Measurements from ENCODE around the gene SH3BGRL3.
A peak's percentile ranks its signal among the peaks of the same experiment; 100 is the strongest.
"Not testable (repeated sequence)": the region's sequence is repeated elsewhere in the genome, so short reads cannot be mapped to it uniquely, and the experiment has no call there.

Gene SH3BGRL3

GRCh38 chr1:26290122-26290881, 10.4 kb downstream of the SH3BGRL3 start:
- DNase-seq (ENCODE audit: low read depth in 2 of 3, low spot score in 1 of 3): no peak

GRCh38 chr1:26290882-26291261, 11.0 kb downstream of the SH3BGRL3 start:
- DNase-seq (ENCODE audit: low read depth in 2 of 3, low spot score in 1 of 3): no peak

- no peak for DNase-seq (ENCODE audit: low read depth in 2 of 3, low spot score in 1 of 3)
Measured at GRCh38 chr1:26291433-26291832, 11.5 kb downstream of the SH3BGRL3 start.

GRCh38 chr1:26291939-26292338, 12.1 kb downstream of the SH3BGRL3 start:
- no peak for DNase-seq (ENCODE audit: low read depth in 2 of 3, low spot score in 1 of 3)

GRCh38 chr1:26292735-26293134, 12.8 kb downstream of the SH3BGRL3 start:
- not testable (repeated sequence) for DNase-seq (ENCODE audit: low read depth in 2 of 3, low spot score in 1 of 3)

- no peak for DNase-seq (ENCODE audit: low read depth in 2 of 3, low spot score in 1 of 3)
Measured at GRCh38 chr1:26293911-26294463, 14.1 kb downstream of the SH3BGRL3 start.

- DNase-seq (ENCODE audit: low read depth in 2 of 3, low spot score in 1 of 3): no peak
Measured at GRCh38 chr1:26295194-26296138, 15.6 kb downstream of the SH3BGRL3 start.

- DNase-seq (ENCODE audit: low read depth in 2 of 3, low spot score in 1 of 3): no peak
Measured at GRCh38 chr1:26296340-26297056, 16.6 kb downstream of the SH3BGRL3 start.

- no peak for DNase-seq (ENCODE audit: low read depth in 2 of 3, low spot score in 1 of 3)
Measured at GRCh38 chr1:26297057-26297790, 17.3 kb downstream of the SH3BGRL3 start.

- no peak for DNase-seq (ENCODE audit: low read depth in 2 of 3, low spot score in 1 of 3)
Measured at GRCh38 chr1:26297791-26298124, 17.9 kb downstream of the SH3BGRL3 start.

GRCh38 chr1:26300578-26301275, 20.8 kb downstream of the SH3BGRL3 start:
- no peak for DNase-seq (ENCODE audit: low read depth in 2 of 3, low spot score in 1 of 3)

- no peak for DNase-seq (ENCODE audit: low read depth in 2 of 3, low spot score in 1 of 3)
Measured at GRCh38 chr1:26302733-26303405, 23.0 kb downstream of the SH3BGRL3 start.

GRCh38 chr1:26305667-26306289, 25.9 kb downstream of the SH3BGRL3 start:
- no peak for DNase-seq (ENCODE audit: low read depth in 2 of 3, low spot score in 1 of 3)

- DNase-seq (ENCODE audit: low read depth in 2 of 3, low spot score in 1 of 3): peak; percentile 89 to 91 (median 90)
Measured at GRCh38 chr1:26306290-26307229, 26.7 kb downstream of the SH3BGRL3 start, which contains the start of gene UBXN11. Gene UBXN11, minus strand, starts transcription at chr1:26306636. Its CDS starts 3,753 bp downstream, at chr1:26302883.

GRCh38 chr1:26307363-26307781, 27.5 kb downstream of the SH3BGRL3 start:
- no peak for DNase-seq (ENCODE audit: low read depth in 2 of 3, low spot score in 1 of 3)

- DNase-seq (ENCODE audit: low read depth in 2 of 3, low spot score in 1 of 3): not testable (repeated sequence)
Measured at GRCh38 chr1:26307966-26308899, 28.3 kb downstream of the SH3BGRL3 start.

- no peak for DNase-seq (ENCODE audit: low read depth in 2 of 3, low spot score in 1 of 3)
Measured at GRCh38 chr1:26314501-26314900, 34.6 kb downstream of the SH3BGRL3 start.
